ENCODE measurements around the gene ACRV1.

Gene ACRV1

DNA sequence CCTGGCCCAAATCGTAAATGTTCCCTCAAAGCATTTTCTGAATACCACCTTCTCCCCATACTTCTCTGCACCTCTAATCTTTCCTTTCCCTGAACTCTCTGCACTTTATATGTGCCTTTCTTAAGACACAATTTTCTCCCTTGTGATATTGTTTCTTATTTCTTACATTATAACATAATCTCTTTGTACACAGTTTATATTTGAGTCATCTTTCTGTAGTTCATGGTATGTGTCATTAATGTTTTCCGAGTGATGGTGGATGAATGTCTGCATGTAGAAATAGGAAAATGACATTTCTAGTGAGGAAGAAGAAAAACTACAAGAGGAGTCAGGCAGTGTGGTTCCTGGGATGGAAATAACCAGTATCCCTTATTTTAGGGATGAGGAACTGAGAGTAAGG is 5.5 kb downstream of the ACRV1 start:
- Histone ChIP-seq H3K79me1 (ENCODE audit: low read depth, low read length) (peaks cover 2% of the 10 kb centered on the region), H3K27ac (replicated peaks; ENCODE audit: low read length) (no peak overlapping the region), H3K27me3 (ENCODE audit: control insufficient read depth in 3 of 3, insufficient read depth in 3 of 3, low read depth in 1 of 3, low read length in 3 of 3) (no peaks in the 10 kb centered on the region), H2BK12ac (ENCODE audit: low read length) (no peak overlapping the region), H2AFZ (ENCODE audit: low read length) (no peak overlapping the region), H3K4me3 (ENCODE audit: low read length in 2 of 2) (no peak overlapping the region), H4K8ac (ENCODE audit: low read depth, low read length) (no peak overlapping the region), H3K4ac (ENCODE audit: low read length) (no peak overlapping the region), H3K4me2 (ENCODE audit: insufficient read depth, low read length, poor library complexity, severe bottlenecking) (no peak overlapping the region), H4K91ac (ENCODE audit: low read depth, low read length, poor library complexity) (no peak overlapping the region), H3K9ac (ENCODE audit: low read depth, low read length, poor library complexity) (no peak overlapping the region), H3K23ac (ENCODE audit: low read depth, low read length, poor library complexity) (no peak overlapping the region), H3K4me1 (ENCODE audit: control insufficient read depth in 2 of 2, insufficient read depth in 1 of 2, low read depth in 1 of 2, low read length in 2 of 2) (no peaks in the 10 kb centered on the region), H3K14ac (ENCODE audit: low read length) (no peak overlapping the region), H2AK5ac (ENCODE audit: low read depth, low read length) (no peak overlapping the region), H3K36me3 (replicated peaks in 1 of 2; ENCODE audit: control insufficient read depth in 2 of 2, insufficient read depth in 2 of 2, low read length in 2 of 2) (peaks cover 14 to 92% of the 10 kb centered on the region in 2 donors), H2BK5ac (ENCODE audit: low read length) (no peak overlapping the region), H3K9me3 (replicated peaks in 1 of 2; ENCODE audit: control insufficient read depth in 2 of 2, insufficient read depth in 1 of 2, low read depth in 1 of 2, low read length in 2 of 2) (peaks cover 0 to 3% of the 10 kb centered on the region in 2 donors), H2BK15ac (ENCODE audit: low read length) (no peak overlapping the region), H2BK120ac (ENCODE audit: low read depth, low read length) (no peak overlapping the region), H3K18ac (ENCODE audit: low read length) (no peak overlapping the region)
- DNase-seq (ENCODE audit: low spot score): no peak
- WGBS, 2 donors (ENCODE audit: extremely low coverage in 2 of 2, insufficient read length in 2 of 2, insufficient replicate concordance in 1 of 2): no CpG with 5 or more reads among the region's 2 CpGs

GRCh38 chr11:125674210-125674609 is 6.4 kb downstream of the ACRV1 start:
- WGBS, 2 donors (ENCODE audit: extremely low coverage in 2 of 2, insufficient read length in 2 of 2, insufficient replicate concordance in 1 of 2): no CpG with 5 or more reads among the region's 2 CpGs
- Histone ChIP-seq H3K23ac (ENCODE audit: low read depth, low read length, poor library complexity) (no peak overlapping the region), H2BK5ac (ENCODE audit: low read length) (no peak overlapping the region)

DNA sequence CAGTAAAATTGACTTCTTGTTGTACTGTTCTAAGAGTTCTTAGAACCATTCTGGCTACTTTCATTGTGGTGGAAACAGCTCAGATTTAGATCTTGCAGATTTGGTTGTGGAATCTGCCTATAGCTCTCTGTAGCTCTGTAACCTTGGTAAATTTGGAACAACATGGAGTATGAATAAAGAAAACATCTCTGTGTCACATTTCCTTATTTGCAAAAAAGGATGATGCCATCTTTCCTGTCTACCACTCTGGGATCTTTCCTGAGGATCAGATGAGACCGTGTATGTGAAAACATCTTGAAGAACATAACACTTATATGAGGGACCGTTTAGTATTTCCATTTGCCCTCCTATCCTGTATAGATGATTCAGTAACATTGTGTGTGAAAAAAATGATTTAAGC is 9.1 kb downstream of the ACRV1 start:
- H2BK12ac ChIP-seq (ENCODE audit: low read length): no peak overlapping the region
- no peak overlapping the region for H3K27ac ChIP-seq (replicated peaks; ENCODE audit: low read length)
- H2BK15ac ChIP-seq (ENCODE audit: low read length): no peak overlapping the region
- no peak overlapping the region for H3K9ac ChIP-seq (ENCODE audit: low read depth, low read length, poor library complexity)
- no peak overlapping the region for H3K18ac ChIP-seq (ENCODE audit: low read length)
- H4K8ac ChIP-seq (ENCODE audit: low read depth, low read length): no peak overlapping the region
- no peak overlapping the region for H3K4ac ChIP-seq (ENCODE audit: low read length)
- no peak overlapping the region for H2AK5ac ChIP-seq (ENCODE audit: low read depth, low read length)
- no peak overlapping the region for H4K91ac ChIP-seq (ENCODE audit: low read depth, low read length, poor library complexity)
- H3K4me2 ChIP-seq (ENCODE audit: insufficient read depth, low read length, poor library complexity, severe bottlenecking): no peak overlapping the region
- H2BK120ac ChIP-seq (ENCODE audit: low read depth, low read length): no peak overlapping the region
- H3K79me1 ChIP-seq (ENCODE audit: low read depth, low read length): peaks cover 2% of the 10 kb centered on the region
- H3K14ac ChIP-seq (ENCODE audit: low read length): no peak overlapping the region
- no peak overlapping the region for H3K4me3 ChIP-seq (ENCODE audit: low read length in 2 of 2)
- no peaks in the 10 kb centered on the region for H3K27me3 ChIP-seq (ENCODE audit: control insufficient read depth in 3 of 3, insufficient read depth in 3 of 3, low read depth in 1 of 3, low read length in 3 of 3)
- no peak overlapping the region for H3K23ac ChIP-seq (ENCODE audit: low read depth, low read length, poor library complexity)
- no peak overlapping the region for H2AFZ ChIP-seq (ENCODE audit: low read length)
- no peak overlapping the region for H2BK5ac ChIP-seq (ENCODE audit: low read length)
- no peak for DNase-seq (ENCODE audit: low spot score)
- H3K9me3 ChIP-seq (replicated peaks in 1 of 2; ENCODE audit: control insufficient read depth in 2 of 2, insufficient read depth in 1 of 2, low read depth in 1 of 2, low read length in 2 of 2): peaks cover 2 to 9% of the 10 kb centered on the region in 2 donors
- H3K4me1 ChIP-seq (ENCODE audit: control insufficient read depth in 2 of 2, insufficient read depth in 1 of 2, low read depth in 1 of 2, low read length in 2 of 2): no peaks in the 10 kb centered on the region
- peaks cover 9 to 91% of the 10 kb centered on the region in 2 donors for H3K36me3 ChIP-seq (replicated peaks in 1 of 2; ENCODE audit: control insufficient read depth in 2 of 2, insufficient read depth in 2 of 2, low read length in 2 of 2)
- no CpG with 5 or more reads among the region's 2 CpGs for WGBS, 2 donors (ENCODE audit: extremely low coverage in 2 of 2, insufficient read length in 2 of 2, insufficient replicate concordance in 1 of 2)

More at GRCh38 chr11:125674210-125674609, 6.4 kb downstream of the ACRV1 start:
- no peak overlapping the region for H3K27ac ChIP-seq (replicated peaks; ENCODE audit: low read length)
- H3K9ac ChIP-seq (ENCODE audit: low read depth, low read length, poor library complexity): no peak overlapping the region
- no peak overlapping the region for H4K91ac ChIP-seq (ENCODE audit: low read depth, low read length, poor library complexity)
- H3K14ac ChIP-seq (ENCODE audit: low read length): no peak overlapping the region
- H2AK5ac ChIP-seq (ENCODE audit: low read depth, low read length): no peak overlapping the region
- peaks cover 14 to 91% of the 10 kb centered on the region in 2 donors for H3K36me3 ChIP-seq (replicated peaks in 1 of 2; ENCODE audit: control insufficient read depth in 2 of 2, insufficient read depth in 2 of 2, low read length in 2 of 2)
- H3K79me1 ChIP-seq (ENCODE audit: low read depth, low read length): peaks cover 2% of the 10 kb centered on the region
- H2BK120ac ChIP-seq (ENCODE audit: low read depth, low read length): no peak overlapping the region
- no peak overlapping the region for H3K4ac ChIP-seq (ENCODE audit: low read length)
- H3K9me3 ChIP-seq (replicated peaks in 1 of 2; ENCODE audit: control insufficient read depth in 2 of 2, insufficient read depth in 1 of 2, low read depth in 1 of 2, low read length in 2 of 2): peaks cover 0 to 3% of the 10 kb centered on the region in 2 donors
- H4K8ac ChIP-seq (ENCODE audit: low read depth, low read length): no peak overlapping the region
- DNase-seq (ENCODE audit: low spot score): no peak
- no peaks in the 10 kb centered on the region for H3K27me3 ChIP-seq (ENCODE audit: control insufficient read depth in 3 of 3, insufficient read depth in 3 of 3, low read depth in 1 of 3, low read length in 3 of 3)
- no peaks in the 10 kb centered on the region for H3K4me1 ChIP-seq (ENCODE audit: control insufficient read depth in 2 of 2, insufficient read depth in 1 of 2, low read depth in 1 of 2, low read length in 2 of 2)
- no peak overlapping the region for H2AFZ ChIP-seq (ENCODE audit: low read length)
- H3K18ac ChIP-seq (ENCODE audit: low read length): no peak overlapping the region
- no peak overlapping the region for H3K4me2 ChIP-seq (ENCODE audit: insufficient read depth, low read length, poor library complexity, severe bottlenecking)
- H3K4me3 ChIP-seq (ENCODE audit: low read length in 2 of 2): no peak overlapping the region
- no peak overlapping the region for H2BK12ac ChIP-seq (ENCODE audit: low read length)
- no peak overlapping the region for H2BK15ac ChIP-seq (ENCODE audit: low read length)

- peaks cover 2 to 23% of the 10 kb centered on the region in 2 donors for H3K9me3 ChIP-seq (replicated peaks in 1 of 2; ENCODE audit: control insufficient read depth in 2 of 2, insufficient read depth in 1 of 2, low read depth in 1 of 2, low read length in 2 of 2)
- no CpG with 5 or more reads among the region's 1 CpG for WGBS, 2 donors (ENCODE audit: extremely low coverage in 2 of 2, insufficient read length in 2 of 2, insufficient replicate concordance in 1 of 2)
Observed at GRCh38 chr11:125670172-125670571, 10.5 kb downstream of the ACRV1 start.

More at GRCh38 chr11:125670172-125670571, 10.5 kb downstream of the ACRV1 start:
- no peak overlapping the region for H3K9ac ChIP-seq (ENCODE audit: low read depth, low read length, poor library complexity)
- H3K4me1 ChIP-seq (ENCODE audit: control insufficient read depth in 2 of 2, insufficient read depth in 1 of 2, low read depth in 1 of 2, low read length in 2 of 2): no peaks in the 10 kb centered on the region
- no peak overlapping the region for H3K14ac ChIP-seq (ENCODE audit: low read length)
- no peak overlapping the region for H4K8ac ChIP-seq (ENCODE audit: low read depth, low read length)
- peaks cover 2% of the 10 kb centered on the region for H3K79me1 ChIP-seq (ENCODE audit: low read depth, low read length)
- H3K27ac ChIP-seq (replicated peaks; ENCODE audit: low read length): no peak overlapping the region
- H3K23ac ChIP-seq (ENCODE audit: low read depth, low read length, poor library complexity): no peak overlapping the region
- H2BK5ac ChIP-seq (ENCODE audit: low read length): no peak overlapping the region
- DNase-seq (ENCODE audit: low spot score): no peak
- no peak overlapping the region for H3K4me3 ChIP-seq (ENCODE audit: low read length in 2 of 2)
- no peak overlapping the region for H2AK5ac ChIP-seq (ENCODE audit: low read depth, low read length)
- H3K18ac ChIP-seq (ENCODE audit: low read length): no peak overlapping the region
- H3K4ac ChIP-seq (ENCODE audit: low read length): no peak overlapping the region
- H2BK120ac ChIP-seq (ENCODE audit: low read depth, low read length): no peak overlapping the region
- H3K27me3 ChIP-seq (ENCODE audit: control insufficient read depth in 3 of 3, insufficient read depth in 3 of 3, low read depth in 1 of 3, low read length in 3 of 3): no peaks in the 10 kb centered on the region
- peaks cover 6 to 92% of the 10 kb centered on the region in 2 donors for H3K36me3 ChIP-seq (replicated peaks in 1 of 2; ENCODE audit: control insufficient read depth in 2 of 2, insufficient read depth in 2 of 2, low read length in 2 of 2)
- H2AFZ ChIP-seq (ENCODE audit: low read length): no peak overlapping the region
- H3K4me2 ChIP-seq (ENCODE audit: insufficient read depth, low read length, poor library complexity, severe bottlenecking): no peak overlapping the region
- H4K91ac ChIP-seq (ENCODE audit: low read depth, low read length, poor library complexity): no peak overlapping the region
- H2BK15ac ChIP-seq (ENCODE audit: low read length): no peak overlapping the region
- H2BK12ac ChIP-seq (ENCODE audit: low read length): no peak overlapping the region
